NCI-H82 (cell line): ENCODE results near the gene TEX264.
"Not testable (repeated sequence)": the region's sequence is repeated elsewhere in the genome, so short reads cannot be mapped to it uniquely, and the experiment has no call there.

Experiments
- DNase-seq: peaks from one replicate; lab custom pipeline; 2025; lab: John Stamatoyannopoulos, UW

Gene TEX264

DNA sequence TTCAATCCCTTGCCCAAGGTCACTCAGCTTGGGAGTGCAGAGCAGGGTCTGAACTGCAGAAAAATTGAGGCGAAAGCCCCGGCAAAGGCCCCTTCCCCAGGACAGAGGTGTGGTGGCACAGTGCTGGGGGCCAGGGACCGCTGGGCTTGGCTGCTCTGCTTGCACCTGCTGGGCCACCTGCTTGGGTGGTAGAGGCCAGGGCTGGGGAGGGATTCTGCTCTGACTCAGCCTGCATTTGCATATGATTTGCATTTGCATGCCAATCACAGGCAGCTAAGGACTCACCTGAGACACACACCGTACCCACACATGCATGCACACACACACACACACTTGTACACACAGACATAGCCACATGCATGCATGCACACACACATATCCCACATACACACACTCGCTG is 45.8 kb downstream of the TEX264 start:
- no peak for DNase-seq

DNA sequence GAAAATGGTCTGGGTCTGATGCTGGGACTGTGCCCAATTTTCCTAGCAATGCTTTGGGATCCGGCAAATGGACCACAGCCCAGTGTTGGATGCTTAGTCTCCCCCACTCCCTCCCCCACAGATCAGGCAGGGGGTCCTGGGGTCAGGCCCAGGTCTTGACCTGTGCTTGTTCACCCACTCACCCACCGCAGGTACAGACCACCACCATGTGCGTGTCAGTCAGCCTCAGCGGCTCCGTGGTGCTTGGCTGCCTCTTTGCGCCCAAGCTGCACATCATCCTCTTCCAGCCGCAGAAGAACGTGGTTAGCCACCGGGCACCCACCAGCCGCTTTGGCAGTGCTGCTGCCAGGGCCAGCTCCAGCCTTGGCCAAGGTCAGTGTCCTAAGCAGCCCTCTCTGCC is 46.4 kb downstream of the TEX264 start:
- DNase-seq: no peak

DNA sequence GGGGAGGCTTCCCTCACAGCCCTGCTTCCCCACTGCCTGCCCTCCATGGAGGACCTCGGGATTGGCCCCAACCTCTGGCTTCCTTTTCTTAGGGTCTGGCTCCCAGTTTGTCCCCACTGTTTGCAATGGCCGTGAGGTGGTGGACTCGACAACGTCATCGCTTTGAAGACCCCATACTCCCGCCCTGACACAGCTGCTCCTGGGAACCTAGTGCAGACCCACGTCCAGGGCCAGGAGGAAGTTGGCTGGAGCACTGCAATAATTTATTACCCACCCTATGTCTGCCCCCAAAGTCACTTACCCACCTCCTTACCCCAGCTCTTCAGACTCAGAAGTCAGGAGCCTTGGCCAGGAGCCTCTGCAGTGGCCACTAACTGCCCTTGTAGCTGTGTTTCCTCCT is 46.9 kb downstream of the TEX264 start:
- DNase-seq: no peak

DNA sequence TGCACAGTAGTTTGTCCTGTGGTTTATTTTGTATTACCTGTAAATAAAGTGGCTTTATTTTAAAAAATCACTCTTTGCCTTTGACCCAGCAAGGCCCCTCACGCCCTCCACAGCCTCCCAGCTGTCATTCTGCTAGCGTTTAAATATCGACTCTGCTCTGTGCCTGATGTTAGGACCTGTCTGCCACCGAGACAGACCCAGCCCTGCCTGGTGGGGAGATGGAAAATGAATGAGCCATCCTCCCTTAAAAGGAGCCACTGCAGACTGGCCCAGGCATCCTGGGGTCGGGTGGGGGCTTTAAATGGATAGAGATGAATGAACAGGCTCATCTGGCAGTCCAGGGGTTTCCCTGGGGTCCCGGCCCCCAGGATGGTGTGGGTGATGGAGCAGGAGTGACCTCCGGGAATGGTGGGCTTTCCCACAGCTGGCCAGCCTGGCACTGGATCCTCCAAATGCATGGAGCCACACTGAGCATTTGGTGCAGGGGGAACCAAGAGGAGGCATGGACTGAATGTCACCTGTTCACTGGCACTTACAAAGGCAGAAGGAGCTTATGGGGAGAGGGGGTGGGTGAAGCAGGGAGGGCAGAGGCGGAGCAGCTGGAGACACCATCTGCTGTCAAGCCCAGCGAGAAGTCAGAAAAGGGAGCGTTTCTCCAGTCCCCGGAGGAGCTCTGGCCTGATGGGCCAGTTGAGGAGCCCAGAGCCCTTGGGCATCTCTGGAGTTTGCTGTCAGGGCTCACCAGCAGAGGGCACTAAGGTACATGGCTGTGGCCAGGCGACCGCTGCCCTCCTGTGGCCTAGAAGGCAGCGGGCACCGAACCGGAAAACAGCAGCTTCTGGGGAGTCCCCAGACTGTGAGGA is 47.7 kb downstream of the TEX264 start:
- DNase-seq: peak; percentile 96

DNA sequence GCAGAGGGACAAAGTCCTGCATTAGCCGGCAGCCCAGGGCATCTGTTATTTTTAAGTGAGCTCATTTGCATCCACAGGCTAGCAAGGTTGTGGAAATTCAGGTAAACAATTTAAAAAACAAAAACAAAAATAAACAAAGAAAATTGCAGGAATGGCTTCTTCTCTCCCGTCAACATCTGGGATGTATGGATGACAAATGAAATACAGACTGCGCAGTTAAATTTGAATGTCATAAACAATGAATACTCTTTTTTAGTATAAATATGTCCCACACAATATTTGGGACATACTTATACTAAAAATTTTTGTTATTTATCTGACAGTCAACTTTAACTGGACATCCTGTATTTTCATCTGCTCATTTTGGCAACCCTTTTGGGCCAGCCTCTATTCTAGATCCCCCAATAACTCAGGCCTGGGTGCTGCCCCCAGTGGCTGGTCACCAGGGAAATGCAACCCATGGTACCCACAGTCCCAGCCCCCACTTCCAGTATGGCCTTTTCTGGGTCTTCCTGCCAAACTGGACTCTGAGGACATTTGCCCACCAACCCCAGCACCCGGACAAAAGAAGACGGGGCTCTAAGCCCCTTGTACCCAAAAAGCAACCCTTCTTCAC is 48.5 kb downstream of the TEX264 start:
- peak; percentile 24 for DNase-seq

DNA sequence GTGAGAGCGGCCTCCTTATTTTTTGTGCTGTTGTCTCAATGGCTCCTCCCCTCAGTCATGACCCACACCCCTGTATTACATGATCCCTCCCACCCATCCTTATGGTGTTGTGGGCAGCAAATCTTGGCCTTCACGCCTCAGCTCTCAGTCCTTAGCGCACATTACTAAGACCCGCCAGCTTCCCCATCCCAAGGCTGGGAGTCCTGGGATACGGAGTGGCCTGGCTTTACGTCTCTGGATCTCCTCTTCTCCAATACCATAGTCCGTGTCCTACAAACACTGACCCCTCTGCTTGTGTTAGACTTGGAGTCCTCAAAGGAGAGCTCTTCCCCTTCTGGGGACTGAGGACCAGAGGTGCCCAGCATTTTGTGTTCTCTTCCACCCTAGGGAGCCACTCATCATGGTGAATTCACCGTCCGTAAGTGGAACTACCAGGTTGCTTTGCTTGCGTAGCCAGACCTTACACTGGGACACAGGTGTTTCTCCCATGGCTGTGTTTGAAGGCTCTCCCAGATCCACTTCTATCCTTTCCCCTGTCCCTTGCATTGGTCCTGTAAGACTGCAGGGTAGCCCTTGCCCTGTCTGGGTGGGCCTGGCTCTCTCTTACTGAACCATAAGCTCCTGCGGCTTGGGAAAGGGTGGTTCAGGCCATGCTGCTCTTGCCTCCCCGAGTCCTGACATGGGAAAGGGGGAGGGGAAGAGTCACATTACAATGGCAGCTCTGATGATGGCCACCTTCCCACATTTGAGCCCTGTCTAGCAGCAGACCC is 49.4 kb downstream of the TEX264 start:
- DNase-seq: no peak

DNA sequence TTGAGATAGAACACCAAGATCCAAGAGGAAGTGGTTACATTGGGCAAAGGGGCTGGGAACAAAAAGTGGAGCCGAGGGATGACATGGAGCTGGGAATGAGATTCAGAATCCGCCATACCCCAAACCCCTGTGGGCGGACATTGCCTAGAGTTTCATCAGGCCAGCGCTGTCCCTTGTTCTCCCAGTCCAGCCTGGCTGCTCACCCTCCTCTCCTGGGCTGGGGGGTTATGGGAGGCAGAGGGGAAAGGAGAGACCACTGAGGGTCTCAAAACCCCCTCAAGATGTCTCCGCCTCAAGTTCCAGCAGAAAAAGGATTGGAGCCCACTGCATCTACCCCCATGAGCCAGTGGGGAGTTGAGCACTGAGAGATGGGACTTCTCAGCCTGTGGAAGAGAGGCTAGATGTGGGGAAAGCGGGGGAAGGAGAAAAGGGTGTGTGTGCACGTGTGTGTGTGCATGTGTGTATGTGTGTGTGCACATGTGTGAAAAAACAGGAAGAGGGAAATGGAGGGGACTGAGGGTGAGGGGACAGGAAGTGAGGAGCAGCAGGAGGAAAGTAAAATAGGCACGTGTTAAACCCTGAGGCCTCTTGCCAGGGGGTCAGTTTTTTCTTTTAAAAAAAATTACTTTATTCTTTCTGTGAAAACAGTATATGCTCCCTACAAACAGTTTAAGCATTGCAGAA is 50.2 kb downstream of the TEX264 start:
- DNase-seq: no peak

DNA sequence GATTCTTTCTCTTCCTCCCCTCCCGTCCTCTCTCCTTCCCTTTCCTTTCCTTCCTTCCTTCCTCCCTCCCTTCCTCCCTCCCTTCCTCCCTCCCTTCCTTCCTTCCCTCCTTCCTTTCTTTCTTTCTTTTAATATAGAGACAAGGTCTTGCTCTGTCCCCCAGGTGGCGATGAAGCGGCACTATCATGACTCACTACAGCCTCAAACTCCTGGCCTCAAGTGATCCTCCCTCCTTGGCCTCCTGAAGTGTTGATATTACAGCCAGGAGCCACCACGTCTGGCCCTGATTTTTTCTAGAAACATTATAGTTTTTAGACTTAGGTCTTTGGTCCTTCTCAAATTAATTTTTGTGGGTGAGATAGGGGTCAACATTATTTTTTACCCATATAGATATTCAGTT is 51.3 kb downstream of the TEX264 start:
- DNase-seq: peak; percentile 27

DNA sequence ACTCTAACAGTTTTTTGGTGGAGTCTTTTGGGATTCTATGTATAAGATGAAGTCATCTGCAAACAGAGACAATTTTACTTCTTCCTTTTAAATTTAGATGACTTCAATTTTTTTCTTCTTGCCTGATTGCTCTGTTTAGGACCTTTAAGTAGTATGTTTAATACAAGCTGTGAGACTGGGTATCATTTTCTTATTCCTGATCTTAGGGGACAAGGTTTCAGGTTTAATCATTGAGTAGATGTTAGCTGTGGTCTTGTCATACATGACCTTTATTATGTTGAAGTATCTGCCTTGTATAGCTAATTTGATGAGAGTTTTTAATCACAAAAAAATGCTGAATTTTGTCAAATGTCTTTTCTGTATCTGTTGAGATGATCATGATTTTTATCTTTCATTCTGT is 56.4 kb downstream of the TEX264 start:
- no peak for DNase-seq

DNA sequence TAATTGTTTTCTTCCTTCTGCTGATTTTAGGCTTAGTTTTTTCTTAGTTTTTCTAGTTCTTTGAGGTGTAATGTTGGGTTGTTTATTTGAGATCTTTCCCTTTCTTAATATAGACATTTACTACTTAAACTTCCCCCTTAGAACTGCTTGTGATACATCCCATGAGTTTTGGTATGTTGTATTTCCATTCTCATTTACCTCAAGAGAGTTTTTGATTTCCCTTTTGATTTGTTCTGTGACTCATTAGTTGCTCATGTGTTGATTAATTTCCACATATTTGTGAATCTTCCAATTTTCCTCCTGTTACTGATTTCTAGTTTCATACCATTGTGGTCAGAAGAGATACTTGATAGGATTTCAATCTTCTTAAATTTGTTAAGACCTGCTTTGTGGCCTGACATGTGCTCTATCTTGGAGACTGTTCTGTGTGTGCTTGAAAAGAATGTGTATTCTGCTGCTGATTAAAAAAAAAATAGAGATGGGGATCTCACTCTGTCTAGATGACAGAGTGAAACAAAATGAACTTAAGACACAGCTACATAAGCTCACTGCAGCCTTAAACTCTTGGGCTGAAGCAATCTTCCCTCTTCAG is 58.1 kb downstream of the TEX264 start:
- no peak for DNase-seq

DNA sequence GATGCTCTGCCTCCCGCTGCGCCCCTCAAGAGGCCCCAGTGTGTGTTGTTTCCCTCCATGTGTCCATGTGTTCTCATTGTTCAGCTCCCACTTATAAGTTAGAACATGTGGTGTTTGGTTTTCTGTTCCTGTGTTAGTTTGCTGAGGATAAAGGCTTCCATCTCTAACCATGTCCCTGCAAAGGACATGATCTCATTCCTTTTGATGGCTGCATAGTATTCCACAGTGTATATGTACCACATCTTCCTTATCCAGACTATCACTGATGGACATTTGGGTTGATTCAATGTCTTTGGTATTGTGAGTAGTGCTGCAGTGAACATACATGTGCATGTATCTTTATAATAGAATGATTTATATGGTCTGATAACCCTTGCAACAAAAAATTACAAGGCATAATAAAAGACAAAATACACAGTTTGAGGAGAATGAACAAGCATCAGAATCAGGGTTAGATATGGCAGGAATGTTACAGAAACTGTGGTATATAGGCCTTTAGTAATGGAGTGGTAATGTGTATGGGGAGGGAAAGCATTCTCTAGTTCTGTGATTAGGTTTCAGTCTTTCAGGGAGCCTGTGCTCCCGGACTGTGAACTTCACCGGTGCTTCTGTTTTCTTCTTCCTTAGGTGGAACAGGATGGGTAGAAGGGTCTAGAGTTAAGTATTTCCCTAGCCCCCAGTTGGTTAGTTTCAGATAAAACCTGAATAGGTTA is 63.0 kb downstream of the TEX264 start:
- DNase-seq: no peak

DNA sequence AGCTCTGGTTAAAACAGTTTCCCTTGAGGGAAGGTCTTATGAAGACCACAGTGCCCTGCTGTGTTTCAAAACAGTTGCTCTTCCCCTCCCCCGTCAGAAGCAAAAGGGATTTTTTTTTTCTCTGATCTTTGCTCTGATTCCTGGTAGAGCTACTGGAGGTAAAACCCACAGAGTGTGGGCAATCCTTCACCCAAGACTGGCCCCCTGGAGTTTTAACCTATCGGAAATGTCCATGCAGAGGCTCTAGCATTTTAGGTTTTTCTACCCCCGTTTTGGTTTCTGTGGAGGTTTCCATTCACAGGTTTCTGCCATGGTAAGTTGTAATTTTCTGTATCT is 63.5 kb downstream of the TEX264 start:
- no peak for DNase-seq

DNA sequence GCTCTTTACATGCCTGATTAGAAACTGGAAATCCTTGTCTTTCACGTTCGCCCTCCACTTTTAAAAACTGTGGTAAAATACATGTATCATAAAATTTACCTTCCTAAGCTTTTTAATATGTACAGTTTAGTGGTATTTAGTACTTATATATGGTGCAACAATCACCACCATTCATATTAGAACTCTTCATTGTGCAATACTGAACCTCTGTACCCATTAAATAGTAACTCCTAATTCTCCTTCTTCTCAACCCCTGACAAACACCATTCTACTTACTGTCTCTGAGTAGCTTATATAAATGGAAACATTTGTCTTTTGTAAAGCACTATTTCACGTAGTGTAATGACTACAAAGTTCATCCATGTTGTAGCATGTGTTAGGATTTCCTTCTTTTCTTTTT is 64.0 kb downstream of the TEX264 start:
- DNase-seq: no peak

DNA sequence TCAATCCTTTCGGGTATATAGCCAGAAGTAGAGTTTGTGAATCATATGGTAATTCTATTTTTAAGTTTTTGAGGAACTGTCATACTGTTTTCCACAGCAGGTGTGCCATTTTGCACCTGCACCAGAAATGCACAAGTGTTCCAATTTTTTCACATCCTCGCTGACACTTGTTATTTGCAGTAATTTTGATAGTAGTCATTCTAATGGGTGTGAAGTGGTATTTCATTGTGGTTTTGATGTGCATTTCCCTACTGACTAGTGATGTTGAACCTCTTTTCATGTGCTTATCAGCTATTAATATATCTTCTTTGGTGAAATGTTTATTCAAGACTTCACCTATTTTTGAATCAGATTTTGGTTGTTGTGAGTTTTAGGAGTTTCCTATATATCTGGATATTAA is 64.9 kb downstream of the TEX264 start:
- DNase-seq: no peak

DNA sequence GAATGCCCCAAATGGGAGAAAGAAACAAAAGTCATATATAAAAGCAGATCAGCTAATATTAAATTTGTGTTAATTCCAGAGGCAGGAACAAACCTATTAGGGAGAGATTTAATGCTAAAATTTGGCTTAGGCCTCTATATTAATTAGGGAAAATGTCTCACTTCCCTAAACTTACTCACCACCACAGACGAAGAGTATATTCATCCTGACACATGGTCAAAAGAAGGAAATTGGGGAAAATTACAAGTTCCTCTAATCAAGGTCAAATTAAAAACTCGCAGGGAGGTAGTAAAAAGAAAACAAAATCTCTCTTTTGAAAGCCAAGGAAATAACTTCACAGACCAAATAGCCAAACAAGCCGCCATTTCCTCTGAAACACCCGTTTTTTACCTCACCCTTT is 68.1 kb downstream of the TEX264 start:
- no peak for DNase-seq

DNA sequence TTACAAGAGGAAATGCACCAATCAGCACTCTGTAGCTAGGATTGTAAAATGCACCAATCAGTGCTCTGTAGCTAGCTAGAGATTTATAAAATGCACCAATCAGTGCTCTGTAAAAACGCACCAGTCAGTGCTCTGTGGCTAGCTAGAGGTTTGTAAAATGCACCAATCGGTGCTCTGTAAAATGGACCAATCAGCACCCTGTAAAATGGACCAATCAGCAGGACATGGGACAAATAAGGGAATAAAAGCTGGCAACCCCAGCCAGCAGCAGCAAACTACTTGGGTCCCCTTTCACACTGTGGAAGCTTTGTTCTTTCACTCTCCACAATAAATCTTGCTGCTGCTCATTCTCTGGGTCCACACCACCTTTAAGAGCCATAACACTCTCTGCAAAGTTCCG is 71.3 kb downstream of the TEX264 start:
- DNase-seq: not testable (repeated sequence)

DNA sequence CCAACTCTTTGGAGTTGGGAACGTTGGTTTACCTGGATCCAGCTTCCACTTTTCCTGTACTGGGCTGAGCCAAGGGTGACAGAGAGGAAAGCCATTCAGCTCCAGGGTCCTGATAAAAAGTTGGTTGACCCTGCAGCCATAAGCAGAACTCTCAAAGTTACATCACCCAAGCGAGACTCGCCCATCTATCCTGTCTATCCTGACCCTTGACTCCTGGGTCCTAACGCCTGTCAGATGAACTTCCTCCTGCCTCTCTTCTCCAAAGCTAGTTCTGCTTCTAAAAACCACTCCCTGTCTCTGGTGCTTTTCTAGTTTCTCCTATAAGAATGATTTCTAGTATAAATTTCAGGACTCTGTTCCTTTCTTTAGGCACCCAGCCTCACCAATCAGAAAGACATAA is 71.9 kb downstream of the TEX264 start:
- DNase-seq: not testable (repeated sequence)

DNA sequence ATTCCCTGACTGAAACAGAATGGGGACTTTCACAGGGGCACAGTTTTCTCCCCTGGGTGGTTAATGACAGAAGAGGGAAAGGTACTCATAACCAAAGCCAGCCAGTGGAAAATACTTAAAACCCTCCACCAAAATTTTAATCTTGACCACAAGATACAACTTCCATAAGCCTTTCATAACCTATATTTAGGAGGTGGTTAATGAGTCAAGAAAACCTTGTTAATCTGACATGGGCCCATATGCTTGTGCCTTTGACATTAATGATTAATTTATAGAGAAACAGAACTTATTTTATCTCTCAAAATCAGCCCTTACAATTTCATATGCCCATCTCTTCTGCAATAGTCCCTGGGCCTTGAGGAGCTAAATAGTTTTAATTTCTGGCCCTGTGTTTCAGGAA is 76.8 kb downstream of the TEX264 start:
- no peak for DNase-seq

DNA sequence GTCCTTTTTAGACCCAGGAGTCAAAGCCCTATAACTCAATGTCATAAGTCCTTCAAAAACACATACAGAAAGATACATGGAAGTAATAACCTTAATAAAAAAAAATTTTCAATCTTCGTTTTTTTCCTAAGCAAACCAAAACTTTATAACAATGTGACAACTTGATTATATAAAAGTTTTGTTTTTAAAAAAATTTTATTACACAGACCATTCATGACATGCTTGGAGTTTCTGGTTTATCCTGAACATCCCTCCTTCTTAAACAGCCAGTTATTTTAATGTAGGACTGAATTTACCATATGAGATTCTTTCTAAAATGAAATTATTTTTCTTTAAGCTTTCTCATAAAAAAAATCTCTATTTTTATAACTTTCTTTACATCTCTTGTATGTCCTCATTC is 77.3 kb downstream of the TEX264 start:
- no peak for DNase-seq

DNA sequence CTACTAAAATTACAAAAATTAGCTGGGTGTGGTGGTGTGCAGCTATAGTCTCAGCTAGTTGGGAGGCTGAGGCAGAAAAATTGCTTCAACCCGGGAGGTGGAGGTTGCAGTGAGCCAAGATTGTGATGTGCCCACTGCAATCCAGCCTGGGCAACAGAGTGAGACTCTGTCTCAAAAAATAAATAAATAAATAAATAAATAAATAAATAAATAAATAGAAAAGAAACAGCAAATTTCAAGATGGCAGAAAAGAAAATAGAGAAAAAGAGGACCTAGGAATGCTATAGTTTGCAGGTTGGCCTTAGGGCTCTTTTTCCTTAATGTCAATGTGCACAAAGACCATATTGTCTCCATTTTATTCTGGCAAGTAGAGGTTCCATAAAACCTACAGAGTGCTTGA is 79.8 kb downstream of the TEX264 start:
- DNase-seq: no peak

DNA sequence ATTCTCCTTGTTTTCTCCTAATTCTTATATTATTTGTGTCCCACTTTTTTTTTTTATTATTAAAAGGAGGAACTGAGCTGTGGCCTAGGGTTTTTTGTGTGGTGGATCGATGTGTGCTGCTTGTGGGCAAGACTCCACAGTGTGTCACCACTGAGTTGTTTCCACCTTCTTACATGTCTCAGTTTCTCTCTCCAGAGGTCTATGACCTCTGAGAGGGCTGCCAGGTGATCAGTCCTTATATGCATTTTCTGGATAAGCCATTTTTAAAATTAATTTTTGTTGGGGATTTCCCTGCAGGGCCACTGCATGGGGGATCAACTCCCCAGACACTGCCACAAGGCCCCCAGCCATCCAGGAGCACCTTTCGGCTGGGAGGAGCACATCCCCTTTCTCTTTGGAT is 80.2 kb downstream of the TEX264 start:
- DNase-seq: no peak
